Measurements from ENCODE around the gene CLCNKA.
A peak's percentile ranks its signal among the peaks of the same experiment; 100 is the strongest.

The CLCNKA gene

DNA sequence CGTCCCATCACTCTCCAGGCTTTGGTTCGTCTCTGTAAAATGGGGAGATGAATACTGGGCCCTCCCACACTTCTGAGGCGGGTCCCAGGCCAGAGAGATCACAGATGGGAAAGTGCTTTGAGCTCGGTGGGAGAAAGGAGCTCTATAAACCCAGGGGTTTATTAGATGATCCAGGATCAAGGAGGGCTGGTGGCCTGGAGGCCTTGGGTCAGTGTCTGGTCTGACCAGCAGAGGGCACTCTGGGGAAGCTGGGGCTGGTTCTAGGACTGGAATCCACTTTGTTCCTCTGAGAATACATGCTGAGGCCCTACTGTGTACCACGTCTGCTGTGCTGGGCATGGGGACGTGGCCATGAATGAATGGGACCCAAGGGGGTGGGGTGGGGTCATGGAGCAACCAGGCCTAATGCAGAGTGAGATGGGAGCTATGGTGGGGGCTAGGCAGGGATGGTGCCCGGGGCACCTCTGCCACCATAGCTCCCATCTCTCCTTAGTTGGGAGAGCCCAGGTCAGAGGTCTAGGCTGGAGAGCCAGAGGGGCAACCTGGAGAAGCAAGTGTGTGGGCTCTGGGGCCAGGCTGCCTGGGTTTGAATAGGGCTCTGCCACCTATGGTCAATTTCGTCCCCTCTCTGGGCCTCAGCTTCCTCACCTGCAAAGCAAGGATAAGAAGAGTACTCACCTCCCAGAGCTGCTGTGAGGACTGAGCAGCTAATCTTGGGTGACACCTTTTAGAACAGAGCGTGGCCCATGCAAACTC lies 60.6 kb downstream of the CLCNKA start:
- DNase-seq = peak; percentile 21

DNA sequence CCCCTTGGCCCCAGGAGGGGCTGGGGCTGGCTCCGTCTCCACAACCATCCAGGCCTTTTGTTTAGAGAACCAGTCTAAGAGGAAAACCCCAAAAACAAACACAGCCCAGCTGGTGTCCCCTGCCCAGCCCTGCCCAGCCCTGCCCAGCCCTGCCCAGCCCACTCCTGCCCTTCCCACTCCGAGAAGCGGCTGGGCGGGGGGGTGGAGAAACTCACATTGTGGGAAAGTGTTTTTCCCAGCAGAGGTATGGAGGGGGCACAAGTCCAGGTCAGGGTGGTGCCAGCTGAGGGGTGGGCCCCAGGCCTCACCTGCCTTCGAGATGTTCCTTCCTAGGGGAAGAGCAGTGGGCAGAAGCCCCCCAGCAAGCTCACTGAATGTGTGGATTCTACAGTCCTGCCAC lies 61.6 kb downstream of the CLCNKA start:
- DNase-seq = no peak

Data from NCI-H2171 treated with DMSO at 0.1 percent for 48 hours (cell line).